Vagina (tissue), 2 donors: ENCODE results near the gene TIMP2. TPM values are rescaled to one million over a fixed set of nuclear protein-coding genes. Genes with fewer than 3 reads are reported as not detected.

Source experiments
- DNase-seq, 2 donors: peaks; one replicate each; pipeline ENCODE4 v3.0.0-alpha.2; 2017; ENCODE audit errors: extremely low spot score in 2 of 2
- H3K27ac ChIP-seq: fragments of 200-600 bp; sonication (generic); one replicate; pipeline ENCODE4 v1.5.1; 2019
- H3K27me3 ChIP-seq: fragments of 200-600 bp; sonication (generic); one replicate; pipeline ENCODE4 v1.5.1; 2019
- H3K36me3 ChIP-seq, 2 donors: fragments of 200-600 bp; sonication (generic); one replicate each; pipeline ENCODE4 v1.5.1; 2017 to 2019
- H3K4me1 ChIP-seq: fragments of 200-600 bp; sonication (generic); one replicate; pipeline ENCODE4 v1.5.1; 2019
- H3K4me3 ChIP-seq, 2 donors: fragments of 200-600 bp; sonication (generic); 1 replicate in 1 of 2; 2 replicates in 1 of 2; pipeline ENCODE4 v1.5.1; 2016 to 2019
- H3K9me3 ChIP-seq: fragments of 200-600 bp; sonication (generic); one replicate; pipeline ENCODE4 v1.5.1; 2019
- CTCF ChIP-seq, 3 experiments: fragments of 450-650 bp in 2 of 3; fragments of 200-600 bp in 1 of 3; sonication (generic) in 1 of 3; IDR thresholded peaks; one replicate each; pipeline ENCODE4 v1.5.1; 2017 to 2019; ENCODE audit warnings: antibody characterized with exemption in 3 of 3, mild to moderate bottlenecking in 2 of 3, moderate library complexity in 2 of 3
- POLR2A ChIP-seq, 2 donors: fragments of 450-650 bp; IDR thresholded peaks; one replicate each; pipeline ENCODE4 v1.6.1; 2017; ENCODE audit warnings: antibody characterized with exemption in 2 of 2, mild to moderate bottlenecking in 2 of 2, moderate library complexity in 2 of 2
- POLR2AphosphoS5 ChIP-seq, 2 donors: sonication (generic); formaldehyde crosslinking; IDR thresholded peaks; one replicate each; pipeline ENCODE4 v1.9.0; 2017; ENCODE audit warnings: antibody characterized with exemption in 2 of 2, mild to moderate bottlenecking in 2 of 2, low read depth in 1 of 2; ENCODE audit not compliant: insufficient read depth in 1 of 2
- intact Hi-C: fragments of 100-400 bp; cut with DNase I; formaldehyde crosslinking; loops from one replicate; pipeline ENCODE4 v1.15.1; 2023
- total RNA-seq: library from RNA; depleted of rRNA; stranded (reverse); fragments of >200 nt; gene quantifications from one replicate; pipeline ENCODE4 v1.2.3, GENCODE V29; 2016

The TIMP2 gene
- total RNA-seq, 1 donor from 2014 or later, result 181 TPM

GRCh38 chr17:78859051-78859450, 66.1 kb downstream of the TIMP2 start:
- H3K9me3 ChIP-seq, result no peaks in the 10 kb centered on the region
- intact Hi-C loops, result no loop called here
- peaks cover 0 to 23% of the 10 kb centered on the region in 2 donors for H3K36me3 ChIP-seq
- no peak overlapping the region for H3K27ac ChIP-seq
- no peak for DNase-seq
- no peak overlapping the region for H3K4me3 ChIP-seq
- no peak for TF ChIP-seq CTCF (IDR thresholded peaks at IDR 0.05)
- TF ChIP-seq POLR2A (IDR thresholded peaks at IDR 0.05), result no peak
- no peak for TF ChIP-seq POLR2AphosphoS5 (IDR thresholded peaks at IDR 0.05; ENCODE audit: insufficient read depth in 1 of 2, low read depth in 1 of 2)
- no peaks in the 10 kb centered on the region for H3K27me3 ChIP-seq
- H3K4me1 ChIP-seq, result peaks cover 9% of the 10 kb centered on the region

GRCh38 chr17:78857266-78857665, 67.9 kb downstream of the TIMP2 start:
- H3K9me3 ChIP-seq, result no peaks in the 10 kb centered on the region
- no peaks in the 10 kb centered on the region for H3K27me3 ChIP-seq
- no peak overlapping the region for H3K27ac ChIP-seq
- TF ChIP-seq POLR2A (IDR thresholded peaks at IDR 0.05) (no peak), CTCF (IDR thresholded peaks at IDR 0.05) (no peak), POLR2AphosphoS5 (IDR thresholded peaks at IDR 0.05; ENCODE audit: insufficient read depth in 1 of 2, low read depth in 1 of 2) (no peak)
- DNase-seq, result no peak
- intact Hi-C loops, result no loop called here
- H3K36me3 ChIP-seq, result peaks cover 0 to 28% of the 10 kb centered on the region in 2 donors
- peaks cover 9% of the 10 kb centered on the region for H3K4me1 ChIP-seq
- H3K4me3 ChIP-seq, result no peak overlapping the region

- no peak overlapping the region for H3K4me3 ChIP-seq
- intact Hi-C loops, result no loop called here
- H3K36me3 ChIP-seq, result peaks cover 0 to 28% of the 10 kb centered on the region in 2 donors
- no peak for TF ChIP-seq POLR2AphosphoS5 (IDR thresholded peaks at IDR 0.05; ENCODE audit: insufficient read depth in 1 of 2, low read depth in 1 of 2)
- TF ChIP-seq POLR2A (IDR thresholded peaks at IDR 0.05), result no peak
- TF ChIP-seq CTCF (IDR thresholded peaks at IDR 0.05), result no peak
- H3K4me1 ChIP-seq, result no peaks in the 10 kb centered on the region
- no peak overlapping the region for H3K27ac ChIP-seq
- no peaks in the 10 kb centered on the region for H3K9me3 ChIP-seq
- H3K27me3 ChIP-seq, result no peaks in the 10 kb centered on the region
- no peak for DNase-seq
These were observed 69.5 kb downstream of the TIMP2 start for GRCh38 chr17:78855561-78856165.

- no peaks in the 10 kb centered on the region for H3K9me3 ChIP-seq
- no peaks in the 10 kb centered on the region for H3K27me3 ChIP-seq
- no peaks in the 10 kb centered on the region for H3K4me1 ChIP-seq
- intact Hi-C loops, result no loop called here
- H3K27ac ChIP-seq, result no peak overlapping the region
- H3K36me3 ChIP-seq, result peaks cover 0 to 28% of the 10 kb centered on the region in 2 donors
- no peak for DNase-seq
- H3K4me3 ChIP-seq, result no peak overlapping the region
- TF ChIP-seq CTCF (IDR thresholded peaks at IDR 0.05) (no peak), POLR2AphosphoS5 (IDR thresholded peaks at IDR 0.05; ENCODE audit: insufficient read depth in 1 of 2, low read depth in 1 of 2) (no peak)
These were observed 70.7 kb downstream of the TIMP2 start for GRCh38 chr17:78854508-78854907.

- no peak for DNase-seq
- peaks cover 0 to 28% of the 10 kb centered on the region in 2 donors for H3K36me3 ChIP-seq
- no peak overlapping the region for H3K27ac ChIP-seq
- no peak overlapping the region for H3K4me3 ChIP-seq
- TF ChIP-seq POLR2A (IDR thresholded peaks at IDR 0.05), result no peak
- TF ChIP-seq POLR2AphosphoS5 (IDR thresholded peaks at IDR 0.05; ENCODE audit: insufficient read depth in 1 of 2, low read depth in 1 of 2), result peak in 1 of 2 donors; percentile 14
- intact Hi-C loops, result no loop called here
- no peaks in the 10 kb centered on the region for H3K27me3 ChIP-seq
- H3K4me1 ChIP-seq, result no peaks in the 10 kb centered on the region
- H3K9me3 ChIP-seq, result no peaks in the 10 kb centered on the region
These were observed 71.2 kb downstream of the TIMP2 start for GRCh38 chr17:78853926-78854394.
